Left forelimb (tissue), 1 donor: ENCODE results near the gene TNN.
"Not testable (repeated sequence)": the region's sequence is repeated elsewhere in the genome, so short reads cannot be mapped to it uniquely, and the experiment has no call there.

Source experiments
- DNase-seq: peaks from one replicate; pipeline ENCODE4 v3.0.0-alpha.2; 2018; ENCODE audit warnings: low spot score

TNN gene

GRCh38 chr1:175072099-175072951 lies 4.7 kb downstream of the TNN start:
- DNase-seq: peak; percentile 73

GRCh38 chr1:175073061-175073460 lies 5.4 kb downstream of the TNN start:
- DNase-seq: no peak

GRCh38 chr1:175073633-175074032 lies 6.0 kb downstream of the TNN start:
- DNase-seq: no peak

GRCh38 chr1:175075572-175076568 lies 8.2 kb downstream of the TNN start:
- no peak for DNase-seq

- DNase-seq: no peak
Measured at GRCh38 chr1:175077356-175078030, 9.9 kb downstream of the TNN start.

- no peak for DNase-seq
Measured at GRCh38 chr1:175078629-175079028, 11.0 kb downstream of the TNN start.

- no peak for DNase-seq
Measured at GRCh38 chr1:175079338-175079737, 11.7 kb downstream of the TNN start.

GRCh38 chr1:175080030-175080429 lies 12.4 kb downstream of the TNN start:
- DNase-seq: no peak

GRCh38 chr1:175081983-175082382 lies 14.3 kb downstream of the TNN start:
- no peak for DNase-seq

- DNase-seq: no peak
Measured at GRCh38 chr1:175088525-175088951, 20.9 kb downstream of the TNN start.

- no peak for DNase-seq
Measured at GRCh38 chr1:175089136-175089718, 21.6 kb downstream of the TNN start.

- DNase-seq: no peak
Measured at GRCh38 chr1:175090780-175091179, 23.1 kb downstream of the TNN start.

GRCh38 chr1:175094626-175095025 lies 27.0 kb downstream of the TNN start:
- DNase-seq: no peak

- no peak for DNase-seq
Measured at GRCh38 chr1:175095069-175095468, 27.4 kb downstream of the TNN start.

GRCh38 chr1:175095978-175096607 lies 28.5 kb downstream of the TNN start:
- no peak for DNase-seq

- DNase-seq: no peak
Measured at GRCh38 chr1:175097361-175097760, 29.7 kb downstream of the TNN start.

GRCh38 chr1:175099916-175100315 lies 32.3 kb downstream of the TNN start:
- no peak for DNase-seq

GRCh38 chr1:175102166-175102565 lies 34.5 kb downstream of the TNN start:
- DNase-seq: not testable (repeated sequence)

- DNase-seq: not testable (repeated sequence)
Measured at GRCh38 chr1:175106536-175106935, 38.9 kb downstream of the TNN start.

GRCh38 chr1:175108331-175108820 lies 40.7 kb downstream of the TNN start:
- not testable (repeated sequence) for DNase-seq

- no peak for DNase-seq
Measured at GRCh38 chr1:175114996-175115395, 47.4 kb downstream of the TNN start.
